Neural progenitor cell (in vitro differentiated cells): ENCODE measurements around the gene NAPEPLD. TPM values are rescaled to one million over a fixed set of nuclear protein-coding genes. Genes with fewer than 3 reads are reported as not detected.

ENCODE experiments used
- DNase-seq: peaks from one replicate; pipeline ENCODE4 v3.0.0-alpha.2; 2016; ENCODE audit warnings: low spot score
- H2AFZ ChIP-seq: fragments of 200-600 bp; sonication (generic); replicated peaks from 2 replicates; pipeline ENCODE4 v1.6.1; 2016; ENCODE audit warnings: antibody characterized with exemption
- H3F3A ChIP-seq: fragments of 200-600 bp; sonication (generic); 2 replicates; pipeline ENCODE4 v1.6.1; 2016; ENCODE audit warnings: antibody characterized with exemption, low read depth
- H3K27ac ChIP-seq: fragments of 200-600 bp; sonication (generic); 2 replicates; pipeline ENCODE4 v1.5.1; 2016; ENCODE audit warnings: mild to moderate bottlenecking
- H3K27me3 ChIP-seq: fragments of 200-600 bp; sonication (generic); 2 replicates; pipeline ENCODE4 v1.6.1; 2016; ENCODE audit warnings: mild to moderate bottlenecking, moderate library complexity
- H3K36me3 ChIP-seq: fragments of 200-600 bp; sonication (generic); 2 replicates; pipeline ENCODE4 v1.5.1; 2016
- H3K4me1 ChIP-seq: fragments of 200-600 bp; sonication (generic); 2 replicates; pipeline ENCODE4 v1.6.1; 2016; ENCODE audit warnings: mixed run types
- H3K4me2 ChIP-seq: fragments of 200-600 bp; sonication (generic); 2 replicates; pipeline ENCODE4 v1.6.1; 2016
- H3K4me3 ChIP-seq: fragments of 200-600 bp; sonication (generic); 2 replicates; pipeline ENCODE4 v1.5.1; 2016
- H3K79me2 ChIP-seq: fragments of 200-600 bp; sonication (generic); 2 replicates; pipeline ENCODE4 v1.6.1; 2016; ENCODE audit warnings: low read depth
- H3K9ac ChIP-seq: fragments of 200-600 bp; sonication (generic); 2 replicates; pipeline ENCODE4 v1.6.1; 2016
- H3K9me3 ChIP-seq: fragments of 200-600 bp; sonication (generic); 2 replicates; pipeline ENCODE4 v1.5.1; 2016; ENCODE audit warnings: low read depth
- H4K20me1 ChIP-seq: fragments of 200-600 bp; sonication (generic); 2 replicates; pipeline ENCODE4 v1.6.1; 2016; ENCODE audit warnings: low read depth
- H3K27ac Mint-ChIP-seq: 3 replicates; pipeline ENCODE4 v1.8.0; 2021; ENCODE audit warnings: mixed read lengths
- H3K27me3 Mint-ChIP-seq: 2 replicates; pipeline ENCODE4 v1.8.0; 2022; ENCODE audit warnings: low read depth, mild to moderate bottlenecking, inconsistent platforms, moderate library complexity, mixed read lengths; ENCODE audit not compliant: insufficient read depth
- H3K36me3 Mint-ChIP-seq: 3 replicates; pipeline ENCODE4 v1.8.0; 2021; ENCODE audit warnings: mixed read lengths
- H3K4me1 Mint-ChIP-seq: 3 replicates; pipeline ENCODE4 v1.8.0; 2021; ENCODE audit warnings: mixed read lengths
- H3K4me3 Mint-ChIP-seq: 3 replicates; pipeline ENCODE4 v1.8.0; 2021; ENCODE audit warnings: mild to moderate bottlenecking, moderate library complexity, mixed read lengths
- H3K9me3 Mint-ChIP-seq: 3 replicates; pipeline ENCODE4 v1.8.0; 2020; ENCODE audit warnings: mixed read lengths
- EZH2 ChIP-seq: fragments of 200-600 bp; sonication (generic); IDR thresholded peaks from 2 replicates; pipeline ENCODE4 v1.6.1; 2017; ENCODE audit warnings: antibody characterized with exemption, mild to moderate bottlenecking, moderate library complexity
- EZH2phosphoT487 ChIP-seq: fragments of 200-600 bp; sonication (generic); IDR thresholded peaks from 2 replicates; pipeline ENCODE4 v1.6.1; 2017; ENCODE audit warnings: antibody characterized with exemption
- total RNA-seq: library from RNA; depleted of rRNA; stranded (reverse); fragments of >200 nt; gene quantifications from 2 replicates; pipeline ENCODE4 v1.2.3, GENCODE V29; 2015; ENCODE audit warnings: low replicate concordance
- TF ChIP-seq, protein P1 (sequence below): fragments of 200-600 bp; sonication (generic); IDR thresholded peaks from 2 replicates; pipeline ENCODE4 v1.5.1; 2017; ENCODE audit warnings: antibody characterized with exemption, mild to moderate bottlenecking

Gene NAPEPLD
- total RNA-seq, 1 donor from 2014 or later: 13.3 TPM

DNA sequence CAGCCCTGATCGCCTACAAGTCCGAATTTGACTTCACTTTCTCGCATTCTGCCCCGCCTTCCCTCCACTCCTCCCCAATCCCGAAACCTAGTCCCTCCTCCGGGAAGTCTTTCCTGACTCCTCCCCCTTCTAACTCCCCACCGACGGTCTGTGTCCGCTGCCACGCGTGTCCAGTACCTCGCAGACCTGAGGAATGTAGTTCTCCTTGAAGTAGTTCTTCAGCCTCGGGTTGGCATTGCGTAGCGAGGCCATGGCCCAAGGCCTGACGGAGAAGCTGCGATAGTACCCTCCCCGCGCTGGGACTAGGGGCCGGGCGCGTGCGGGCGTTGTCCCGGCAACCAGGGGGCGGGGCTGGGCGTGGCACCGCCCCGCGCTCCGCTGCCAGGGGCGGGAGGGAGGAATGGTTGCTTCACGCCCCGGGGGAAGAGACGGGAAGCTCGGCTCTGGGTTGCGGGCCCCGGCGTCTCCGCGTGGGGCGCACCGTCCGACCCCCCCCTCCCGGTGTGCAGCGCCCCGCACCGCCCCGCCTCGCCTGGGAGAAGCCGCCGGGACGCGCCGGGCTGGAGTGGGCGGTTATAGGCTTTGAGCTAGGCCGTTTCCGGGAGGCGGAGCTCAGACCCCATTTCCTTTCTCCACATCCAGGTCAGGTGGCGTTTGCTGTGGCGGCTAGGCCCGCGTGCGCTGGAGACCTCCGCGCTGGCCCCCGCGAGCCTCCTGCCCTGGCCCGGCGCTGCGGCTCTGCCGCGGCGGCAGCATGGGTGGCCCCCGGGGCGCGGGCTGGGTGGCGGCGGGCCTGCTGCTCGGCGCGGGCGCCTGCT is 74.2 kb downstream of the NAPEPLD start, which contains the start of the genes ARMC10 and FBXL13:
TSS of gene ARMC10 (plus strand) at position 622 of the 818 bp plus-strand sequence. CDS start at position 755, 133 bp downstream.
TSS of gene FBXL13 (minus strand) at position 278 of the 818 bp plus-strand sequence.
- Mint-ChIP-seq H3K36me3 (peaks cover 7% of the 10 kb centered on the region), H3K4me3 (peak within 1 kb of the TSS; percentile 98), H3K27me3 (peaks cover 7% of the 10 kb centered on the region), H3K27ac (peak within 1 kb of the TSS; percentile 72), H3K9me3 (peaks cover 2% of the 10 kb centered on the region), H3K4me1 (peaks cover 20% of the 10 kb centered on the region)
- H3K9me3 ChIP-seq: no peaks in the 10 kb centered on the region
- peaks cover 20% of the 10 kb centered on the region for H3F3A ChIP-seq
- DNase-seq: peak; percentile 95
- peak within 1 kb of the TSS; percentile 82 for H3K4me2 ChIP-seq
- peaks cover 3% of the 10 kb centered on the region for H4K20me1 ChIP-seq
- peak within 1 kb of the TSS; percentile 80 for H3K4me3 ChIP-seq
- no peaks in the 10 kb centered on the region for H3K36me3 ChIP-seq
- H3K4me1 ChIP-seq: peaks cover 6% of the 10 kb centered on the region
- peak within 1 kb of the TSS; percentile 58 for H3K9ac ChIP-seq
- H3K27ac ChIP-seq: peak within 1 kb of the TSS; percentile 84
- H3K27me3 ChIP-seq: no peaks in the 10 kb centered on the region
- H3K79me2 ChIP-seq: peaks cover 47% of the 10 kb centered on the region
- TF ChIP-seq EZH2phosphoT487: no peak
- TF ChIP-seq, protein P1, sequence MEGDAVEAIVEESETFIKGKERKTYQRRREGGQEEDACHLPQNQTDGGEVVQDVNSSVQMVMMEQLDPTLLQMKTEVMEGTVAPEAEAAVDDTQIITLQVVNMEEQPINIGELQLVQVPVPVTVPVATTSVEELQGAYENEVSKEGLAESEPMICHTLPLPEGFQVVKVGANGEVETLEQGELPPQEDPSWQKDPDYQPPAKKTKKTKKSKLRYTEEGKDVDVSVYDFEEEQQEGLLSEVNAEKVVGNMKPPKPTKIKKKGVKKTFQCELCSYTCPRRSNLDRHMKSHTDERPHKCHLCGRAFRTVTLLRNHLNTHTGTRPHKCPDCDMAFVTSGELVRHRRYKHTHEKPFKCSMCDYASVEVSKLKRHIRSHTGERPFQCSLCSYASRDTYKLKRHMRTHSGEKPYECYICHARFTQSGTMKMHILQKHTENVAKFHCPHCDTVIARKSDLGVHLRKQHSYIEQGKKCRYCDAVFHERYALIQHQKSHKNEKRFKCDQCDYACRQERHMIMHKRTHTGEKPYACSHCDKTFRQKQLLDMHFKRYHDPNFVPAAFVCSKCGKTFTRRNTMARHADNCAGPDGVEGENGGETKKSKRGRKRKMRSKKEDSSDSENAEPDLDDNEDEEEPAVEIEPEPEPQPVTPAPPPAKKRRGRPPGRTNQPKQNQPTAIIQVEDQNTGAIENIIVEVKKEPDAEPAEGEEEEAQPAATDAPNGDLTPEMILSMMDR: peak; percentile 19
- H2AFZ ChIP-seq: peak within 1 kb of the TSS; percentile 90

GRCh38 chr7:103073989-103074518 is 74.8 kb downstream of the NAPEPLD start:
- Histone ChIP-seq H3K4me3 (peak overlapping the region; percentile 80), H3K4me2 (peak overlapping the region; percentile 82), H3K27ac (no peak overlapping the region), H2AFZ (peak overlapping the region; percentile 90), H3K36me3 (no peaks in the 10 kb centered on the region), H4K20me1 (peaks cover 3% of the 10 kb centered on the region), H3K79me2 (peaks cover 40% of the 10 kb centered on the region), H3K27me3 (no peaks in the 10 kb centered on the region), H3K4me1 (peaks cover 6% of the 10 kb centered on the region), H3F3A (peaks cover 20% of the 10 kb centered on the region), H3K9me3 (no peaks in the 10 kb centered on the region), H3K9ac (no peak overlapping the region)
- TF ChIP-seq, protein P1: no peak
- TF ChIP-seq EZH2: no peak
- TF ChIP-seq EZH2phosphoT487: no peak
- Mint-ChIP-seq H3K4me3 (peak overlapping the region; percentile 90), H3K27me3 (peaks cover 7% of the 10 kb centered on the region), H3K4me1 (peaks cover 20% of the 10 kb centered on the region), H3K9me3 (peaks cover 2% of the 10 kb centered on the region), H3K27ac (no peak overlapping the region), H3K36me3 (peaks cover 7% of the 10 kb centered on the region)
- peak; percentile 23 for DNase-seq

- no peaks in the 10 kb centered on the region for H3K36me3 ChIP-seq
Measured at GRCh38 chr7:103071000-103071399, 77.9 kb downstream of the NAPEPLD start.

More at GRCh38 chr7:103071000-103071399, 77.9 kb downstream of the NAPEPLD start:
- H3F3A ChIP-seq: peaks cover 19% of the 10 kb centered on the region
- H3K27me3 ChIP-seq: no peaks in the 10 kb centered on the region
- Mint-ChIP-seq H3K27me3 (peaks cover 9% of the 10 kb centered on the region), H3K9me3 (peaks cover 7% of the 10 kb centered on the region), H3K4me3 (no peak overlapping the region), H3K27ac (no peak overlapping the region), H3K36me3 (peaks cover 3% of the 10 kb centered on the region), H3K4me1 (peaks cover 14% of the 10 kb centered on the region)
- no peak overlapping the region for H3K4me2 ChIP-seq
- H3K9ac ChIP-seq: no peak overlapping the region
- H3K9me3 ChIP-seq: no peaks in the 10 kb centered on the region
- peaks cover 10% of the 10 kb centered on the region for H3K79me2 ChIP-seq
- H3K27ac ChIP-seq: no peak overlapping the region
- DNase-seq: no peak
- H3K4me3 ChIP-seq: no peak overlapping the region
- H2AFZ ChIP-seq: no peak overlapping the region
- no peak for TF ChIP-seq EZH2phosphoT487
- TF ChIP-seq, protein P1: no peak
- no peak for TF ChIP-seq EZH2
- no peaks in the 10 kb centered on the region for H4K20me1 ChIP-seq
- H3K4me1 ChIP-seq: peaks cover 2% of the 10 kb centered on the region
